IMR-90 (cell line): ENCODE data around the gene GPR173.

ENCODE experiments used
- CEBPB ChIP-seq: IDR thresholded peaks from 2 replicates; pipeline ENCODE4 v1.6.1; 2012; ENCODE audit warnings: low read depth, low read length, improper control_type of control experiment
- RAD21 ChIP-seq: IDR thresholded peaks from 2 replicates; pipeline ENCODE4 v1.6.1; 2012; ENCODE audit warnings: low read length, improper control_type of control experiment
- TF ChIP-seq, protein P1 (sequence below): conservative IDR thresholded peaks from 2 replicates; pipeline ENCODE4 v1.5.1; 2012; ENCODE audit warnings: mild to moderate bottlenecking, low read depth, low read length, improper control_type of control experiment
- TF ChIP-seq, protein P2 (sequence below): fragments of 150-350 bp; IDR thresholded peaks from 2 replicates; pipeline ENCODE4 v1.6.1; 2016; ENCODE audit warnings: low read depth, mild to moderate bottlenecking, low read length, moderate library complexity, borderline replicate concordance

DNA sequence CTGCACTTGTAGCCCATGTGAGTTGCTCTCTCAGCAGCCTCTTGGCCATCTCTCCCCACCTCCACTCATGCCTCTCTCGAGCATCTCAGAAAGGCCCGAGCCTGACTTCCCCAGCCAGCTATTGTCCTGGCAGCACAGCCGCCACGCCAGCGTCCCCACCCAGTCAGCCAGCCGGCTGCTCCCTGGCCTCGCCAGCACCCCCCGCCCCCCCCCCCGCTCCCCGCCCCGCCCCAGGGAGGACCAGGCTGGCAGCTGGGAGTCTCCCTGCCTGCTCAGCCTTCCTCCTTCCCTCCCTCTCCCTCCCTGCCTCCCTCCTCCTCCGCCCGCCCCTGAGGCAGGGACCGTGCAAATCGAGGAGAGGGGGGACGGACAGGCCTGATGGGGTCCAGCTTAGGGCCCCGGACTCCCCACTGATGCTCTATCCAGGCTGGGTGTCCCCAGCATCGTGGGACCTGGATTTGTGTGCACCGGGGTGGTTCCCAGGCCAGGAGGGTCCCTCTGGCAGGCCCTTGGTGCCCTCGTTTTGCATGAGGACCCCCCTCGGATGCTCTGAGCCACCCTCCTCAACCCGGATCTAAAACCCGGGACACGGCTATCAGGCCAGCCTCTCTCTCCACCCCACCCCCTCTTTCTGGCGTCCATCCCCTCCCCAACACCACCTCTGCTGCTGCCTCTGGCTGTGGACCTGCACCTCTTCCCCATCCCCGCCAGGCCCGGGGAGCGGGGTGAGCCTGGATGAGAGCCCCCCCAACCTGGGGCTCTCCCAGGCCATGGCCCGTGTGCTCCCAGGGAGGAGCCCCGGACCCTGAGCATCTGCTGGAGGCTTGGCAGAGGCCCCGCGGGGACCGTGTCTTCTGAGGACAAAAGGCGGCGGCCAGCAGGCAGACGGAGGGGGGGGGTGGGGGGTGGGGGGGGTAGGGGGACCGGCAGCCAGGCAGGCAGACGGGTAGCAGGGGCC, at the start of gene GPR173:
- no peak for TF ChIP-seq CEBPB
- TF ChIP-seq, protein P1, sequence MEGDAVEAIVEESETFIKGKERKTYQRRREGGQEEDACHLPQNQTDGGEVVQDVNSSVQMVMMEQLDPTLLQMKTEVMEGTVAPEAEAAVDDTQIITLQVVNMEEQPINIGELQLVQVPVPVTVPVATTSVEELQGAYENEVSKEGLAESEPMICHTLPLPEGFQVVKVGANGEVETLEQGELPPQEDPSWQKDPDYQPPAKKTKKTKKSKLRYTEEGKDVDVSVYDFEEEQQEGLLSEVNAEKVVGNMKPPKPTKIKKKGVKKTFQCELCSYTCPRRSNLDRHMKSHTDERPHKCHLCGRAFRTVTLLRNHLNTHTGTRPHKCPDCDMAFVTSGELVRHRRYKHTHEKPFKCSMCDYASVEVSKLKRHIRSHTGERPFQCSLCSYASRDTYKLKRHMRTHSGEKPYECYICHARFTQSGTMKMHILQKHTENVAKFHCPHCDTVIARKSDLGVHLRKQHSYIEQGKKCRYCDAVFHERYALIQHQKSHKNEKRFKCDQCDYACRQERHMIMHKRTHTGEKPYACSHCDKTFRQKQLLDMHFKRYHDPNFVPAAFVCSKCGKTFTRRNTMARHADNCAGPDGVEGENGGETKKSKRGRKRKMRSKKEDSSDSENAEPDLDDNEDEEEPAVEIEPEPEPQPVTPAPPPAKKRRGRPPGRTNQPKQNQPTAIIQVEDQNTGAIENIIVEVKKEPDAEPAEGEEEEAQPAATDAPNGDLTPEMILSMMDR, result no peak
- TF ChIP-seq, protein P2, sequence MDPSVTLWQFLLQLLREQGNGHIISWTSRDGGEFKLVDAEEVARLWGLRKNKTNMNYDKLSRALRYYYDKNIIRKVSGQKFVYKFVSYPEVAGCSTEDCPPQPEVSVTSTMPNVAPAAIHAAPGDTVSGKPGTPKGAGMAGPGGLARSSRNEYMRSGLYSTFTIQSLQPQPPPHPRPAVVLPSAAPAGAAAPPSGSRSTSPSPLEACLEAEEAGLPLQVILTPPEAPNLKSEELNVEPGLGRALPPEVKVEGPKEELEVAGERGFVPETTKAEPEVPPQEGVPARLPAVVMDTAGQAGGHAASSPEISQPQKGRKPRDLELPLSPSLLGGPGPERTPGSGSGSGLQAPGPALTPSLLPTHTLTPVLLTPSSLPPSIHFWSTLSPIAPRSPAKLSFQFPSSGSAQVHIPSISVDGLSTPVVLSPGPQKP, result no peak
- no peak for TF ChIP-seq RAD21
